ENCODE results near the gene MEIOB.
"Not testable (repeated sequence)": the region's sequence is repeated elsewhere in the genome, so short reads cannot be mapped to it uniquely, and the experiment has no call there.

MEIOB gene

DNA sequence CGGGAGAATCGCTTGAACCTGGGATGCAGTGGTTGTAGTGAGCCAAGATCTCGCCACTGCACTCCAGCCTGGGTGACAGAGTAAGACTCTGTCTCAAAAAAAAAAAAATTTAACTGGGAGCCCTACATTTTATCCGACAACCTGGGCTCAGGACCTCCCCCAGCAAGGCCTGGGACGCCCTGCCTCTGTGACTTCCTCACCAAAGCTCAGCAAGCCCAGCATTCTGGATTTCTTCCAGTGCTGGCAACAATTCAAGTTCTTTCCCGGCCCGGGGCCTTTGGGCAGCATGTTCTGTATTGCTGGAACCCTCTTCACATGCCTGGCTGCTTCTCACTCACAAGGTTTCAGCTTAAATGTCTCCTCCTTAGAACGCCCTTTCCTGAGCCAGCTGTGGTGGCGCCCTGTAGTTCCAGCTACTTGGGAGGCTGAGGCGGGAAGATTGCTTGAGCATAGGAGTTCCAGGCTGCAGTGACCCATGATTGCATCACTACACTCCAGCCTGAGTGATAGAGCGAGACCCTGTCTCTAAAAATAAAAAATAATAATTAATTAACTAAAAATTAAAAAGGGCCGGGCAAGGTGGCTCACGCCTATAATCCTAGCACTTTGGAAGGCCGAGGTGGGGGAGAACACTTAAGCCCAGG lies 15.9 kb upstream of the MEIOB start:
- DNase-seq (ENCODE audit: low read depth) = no peak
- H3K4me3 ChIP-seq (ENCODE audit: control insufficient read depth, low read depth, low read length) = no peak overlapping the region
- TF ChIP-seq CTCF (conservative IDR thresholded peaks at IDR 0.05; ENCODE audit: control insufficient read depth, insufficient read depth, low read depth, low read length) = no peak

GRCh38 chr16:1884889-1885288 lies 12.9 kb upstream of the MEIOB start:
- no peak for TF ChIP-seq CTCF (conservative IDR thresholded peaks at IDR 0.05; ENCODE audit: control insufficient read depth, insufficient read depth, low read depth, low read length)
- DNase-seq (ENCODE audit: low read depth) = no peak
- no peak overlapping the region for H3K4me3 ChIP-seq (ENCODE audit: control insufficient read depth, low read depth, low read length)

- peak; percentile 38 for DNase-seq (ENCODE audit: low read depth)
- peak; percentile 16 for TF ChIP-seq CTCF (conservative IDR thresholded peaks at IDR 0.05; ENCODE audit: control insufficient read depth, insufficient read depth, low read depth, low read length)
- H3K4me3 ChIP-seq (ENCODE audit: control insufficient read depth, low read depth, low read length) = no peak overlapping the region
These were observed 12.3 kb upstream of the MEIOB start for GRCh38 chr16:1884155-1884760.

GRCh38 chr16:1881172-1881571 lies 9.2 kb upstream of the MEIOB start:
- H3K4me3 ChIP-seq (ENCODE audit: control insufficient read depth, low read depth, low read length); DNase-seq (ENCODE audit: low read depth): not testable (repeated sequence)

DNA sequence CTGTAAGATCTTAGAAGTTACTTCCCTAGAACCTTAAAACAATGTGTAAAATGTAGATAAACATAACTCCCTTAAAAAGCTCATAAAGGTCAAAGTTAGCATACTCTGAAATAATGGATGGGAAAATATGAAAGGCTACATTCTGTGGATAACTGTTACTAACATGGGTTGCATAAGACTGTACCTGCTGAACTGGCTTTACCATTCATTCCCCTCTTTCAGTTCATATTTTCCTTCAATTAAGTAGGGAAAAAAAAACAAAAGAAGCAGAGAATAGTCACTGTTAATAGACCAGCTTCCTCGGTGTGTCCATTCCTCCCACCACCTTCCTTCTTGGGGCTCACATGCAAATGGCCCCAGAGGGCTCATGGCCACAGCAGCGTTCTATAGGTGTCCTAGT lies 7.5 kb upstream of the MEIOB start:
- no peak overlapping the region for H3K4me3 ChIP-seq (ENCODE audit: control insufficient read depth, low read depth, low read length)
- no peak for TF ChIP-seq CTCF (conservative IDR thresholded peaks at IDR 0.05; ENCODE audit: control insufficient read depth, insufficient read depth, low read depth, low read length)

DNA sequence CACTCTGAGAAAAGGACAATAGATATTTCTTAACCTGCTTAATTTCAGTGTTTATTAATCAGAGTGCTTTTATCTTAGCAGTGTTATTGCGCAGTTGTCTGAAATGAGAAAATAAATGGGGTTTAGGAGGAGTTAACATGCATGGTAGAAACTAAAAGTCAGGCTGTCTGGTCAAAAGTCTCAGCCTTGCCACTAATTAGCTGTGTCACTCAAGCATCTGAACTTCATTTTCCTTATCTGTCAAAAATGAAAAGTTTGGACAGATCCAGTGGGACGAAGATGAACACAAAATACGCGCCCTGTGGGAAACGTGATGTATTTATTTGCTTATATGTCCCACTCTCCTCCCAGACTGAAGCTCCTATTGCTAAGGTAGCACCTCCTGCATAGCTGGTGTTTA lies 6.3 kb upstream of the MEIOB start:
- DNase-seq (ENCODE audit: low read depth) = no peak
- TF ChIP-seq CTCF (conservative IDR thresholded peaks at IDR 0.05; ENCODE audit: control insufficient read depth, insufficient read depth, low read depth, low read length) = no peak

More for the DNA sequence above, 7.5 kb upstream of the MEIOB start:
- DNase-seq (ENCODE audit: low read depth) = no peak

DNA sequence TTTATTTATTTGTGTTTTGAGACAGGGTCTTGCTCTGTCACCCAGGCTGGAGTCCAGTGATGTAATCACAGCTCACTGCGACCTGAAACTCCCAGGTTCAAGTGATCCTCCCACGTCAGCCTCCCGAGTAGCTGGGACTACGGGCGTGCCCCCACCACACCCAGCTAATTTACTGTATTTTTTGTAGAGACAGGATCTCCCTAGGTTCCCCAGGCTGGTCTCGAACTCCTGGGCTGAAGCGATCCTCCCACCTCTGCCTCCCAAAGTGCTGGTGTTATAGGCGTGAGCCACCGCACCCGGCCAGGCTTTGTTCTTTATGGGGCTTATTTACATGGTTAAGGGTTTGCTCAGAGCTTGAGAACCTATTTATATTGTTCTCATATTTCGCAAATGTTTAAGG lies 5.8 kb upstream of the MEIOB start:
- no peak overlapping the region for H3K4me3 ChIP-seq (ENCODE audit: control insufficient read depth, low read depth, low read length)
- TF ChIP-seq CTCF (conservative IDR thresholded peaks at IDR 0.05; ENCODE audit: control insufficient read depth, insufficient read depth, low read depth, low read length) = no peak
- no peak for DNase-seq (ENCODE audit: low read depth)

More for the DNA sequence above, 6.3 kb upstream of the MEIOB start:
- H3K4me3 ChIP-seq (ENCODE audit: control insufficient read depth, low read depth, low read length) = no peak overlapping the region
